Keratinocyte (primary cell): ENCODE data around the gene PCBP2. TPM values are rescaled to one million over a fixed set of nuclear protein-coding genes. Genes with fewer than 3 reads are reported as not detected.
"Not testable (repeated sequence)": the region's sequence is repeated elsewhere in the genome, so short reads cannot be mapped to it uniquely, and the experiment has no call there.

ENCODE experiments used
- DNase-seq: peaks from one replicate; pipeline ENCODE4 v3.0.0-alpha.2; 2011; ENCODE audit warnings: low read depth, missing footprints, low spot score
- FAIRE-seq: peaks from 2 replicates; lab custom pipeline; 2011; peaks lifted over from hg19 to GRCh38; lab: Jason Lieb, UNC
- H2AFZ ChIP-seq: 2 replicates; pipeline ENCODE4 v1.6.0; 2012; ENCODE audit warnings: low read length, control low read depth, inconsistent platforms; ENCODE audit not compliant: control insufficient read depth
- H3K27ac ChIP-seq: 2 replicates; pipeline ENCODE4 v1.5.1; 2011; ENCODE audit warnings: low read length; ENCODE audit not compliant: control insufficient read depth, insufficient read depth
- H3K27me3 ChIP-seq: 3 replicates; pipeline ENCODE4 v1.6.0; 2011; ENCODE audit warnings: low read length; ENCODE audit not compliant: control insufficient read depth, insufficient read depth; ENCODE audit errors: extremely low read depth
- H3K36me3 ChIP-seq, 2 experiments: 2 replicates in 1 of 2; 3 replicates in 1 of 2; pipeline ENCODE4 v1.5.1; 2011; ENCODE audit warnings: low read length in 2 of 2, mild to moderate bottlenecking in 1 of 2; ENCODE audit not compliant: control insufficient read depth in 2 of 2, insufficient read depth in 2 of 2; ENCODE audit errors: extremely low read depth in 1 of 2
- H3K4me1 ChIP-seq: 3 replicates; pipeline ENCODE4 v1.5.1; 2011; ENCODE audit warnings: low read length; ENCODE audit not compliant: control insufficient read depth, insufficient read depth; ENCODE audit errors: extremely low read depth
- H3K4me2 ChIP-seq: 3 replicates; pipeline ENCODE4 v1.6.0; 2011; ENCODE audit warnings: low read depth, low read length; ENCODE audit not compliant: control insufficient read depth, insufficient read depth; ENCODE audit errors: extremely low read depth
- H3K4me3 ChIP-seq, 3 experiments: fragments of 200-600 bp in 1 of 3; sonication (generic) in 1 of 3; 2 replicates in 2 of 3; 3 replicates in 1 of 3; pipeline ENCODE4 v1.5.1; 2011 to 2016; ENCODE audit warnings: low read length in 3 of 3, mild to moderate bottlenecking in 3 of 3, control low read depth in 2 of 3, inconsistent platforms in 1 of 3, low read depth in 1 of 3, mixed read lengths in 1 of 3, mixed run types in 1 of 3, moderate library complexity in 1 of 3; ENCODE audit not compliant: control insufficient read depth in 2 of 3, insufficient read depth in 2 of 3; ENCODE audit errors: extremely low read depth in 1 of 3
- H3K79me2 ChIP-seq: 2 replicates; pipeline ENCODE4 v1.6.0; 2012; ENCODE audit warnings: low read length; ENCODE audit not compliant: control insufficient read depth, insufficient read depth
- H3K9ac ChIP-seq: 3 replicates; pipeline ENCODE4 v1.6.0; 2011; ENCODE audit warnings: low read length; ENCODE audit not compliant: control insufficient read depth, insufficient read depth; ENCODE audit errors: extremely low read depth
- H3K9me1 ChIP-seq: 3 replicates; pipeline ENCODE4 v1.6.0; 2011; ENCODE audit warnings: low read length; ENCODE audit not compliant: control insufficient read depth, insufficient read depth; ENCODE audit errors: extremely low read depth
- H3K9me3 ChIP-seq: 2 replicates; pipeline ENCODE4 v1.5.1; 2012; ENCODE audit warnings: low read depth, low read length; ENCODE audit not compliant: control insufficient read depth
- H4K20me1 ChIP-seq: 3 replicates; pipeline ENCODE4 v1.6.0; 2011; ENCODE audit warnings: low read length; ENCODE audit not compliant: control insufficient read depth, insufficient read depth; ENCODE audit errors: extremely low read depth
- EZH2 ChIP-seq: IDR thresholded peaks from one replicate; pipeline ENCODE4 v1.6.1; 2012; ENCODE audit warnings: inconsistent platforms, mild to moderate bottlenecking, low read length, moderate library complexity
- dilution Hi-C: fragments of 300-500 bp; cut with MboI; formaldehyde crosslinking; loops from one replicate; pipeline ENCODE4 v1.7.0; 2020; ENCODE audit warnings: low sequenced_read_pairs; ENCODE audit not compliant: extremely low pct_ligation_motif_present
- polyA plus RNA-seq, 5 experiments: library from polyadenylated mRNA; depleted of rRNA in 3 of 5; stranded (reverse) in 3 of 5; stranded (forward) in 1 of 5; unstranded in 1 of 5; fragments of >200 nt; gene quantifications; 1 replicate in 1 of 5; 2 replicates in 3 of 5; 3 replicates in 1 of 5; pipeline versions ENCODE4 v1.2.1 to v1.2.3, GENCODE V29; 2011 to 2012; ENCODE audit warnings: missing spikeins in 2 of 5, low read depth in 1 of 5, low replicate concordance in 1 of 5
- TF ChIP-seq, protein P1 (sequence below), 3 experiments: IDR thresholded peaks in 1 of 3; conservative IDR thresholded peaks in 1 of 3; optimal IDR thresholded peaks in 1 of 3; 2 replicates in 2 of 3; 3 replicates in 1 of 3; pipeline versions ENCODE3 to v1.5.1; 2011; ENCODE audit warnings: low read length in 3 of 3, mild to moderate bottlenecking in 3 of 3, moderate library complexity in 2 of 3, control low read depth in 1 of 3, inconsistent platforms in 1 of 3; ENCODE audit not compliant: insufficient read depth in 2 of 3; ENCODE audit errors: extremely low read depth in 1 of 3

Gene PCBP2
- polyA plus RNA-seq, 1 donor (not counting 4 experiments of a cell fraction or from before 2014, with no cell fraction given) = 238 TPM

DNA sequence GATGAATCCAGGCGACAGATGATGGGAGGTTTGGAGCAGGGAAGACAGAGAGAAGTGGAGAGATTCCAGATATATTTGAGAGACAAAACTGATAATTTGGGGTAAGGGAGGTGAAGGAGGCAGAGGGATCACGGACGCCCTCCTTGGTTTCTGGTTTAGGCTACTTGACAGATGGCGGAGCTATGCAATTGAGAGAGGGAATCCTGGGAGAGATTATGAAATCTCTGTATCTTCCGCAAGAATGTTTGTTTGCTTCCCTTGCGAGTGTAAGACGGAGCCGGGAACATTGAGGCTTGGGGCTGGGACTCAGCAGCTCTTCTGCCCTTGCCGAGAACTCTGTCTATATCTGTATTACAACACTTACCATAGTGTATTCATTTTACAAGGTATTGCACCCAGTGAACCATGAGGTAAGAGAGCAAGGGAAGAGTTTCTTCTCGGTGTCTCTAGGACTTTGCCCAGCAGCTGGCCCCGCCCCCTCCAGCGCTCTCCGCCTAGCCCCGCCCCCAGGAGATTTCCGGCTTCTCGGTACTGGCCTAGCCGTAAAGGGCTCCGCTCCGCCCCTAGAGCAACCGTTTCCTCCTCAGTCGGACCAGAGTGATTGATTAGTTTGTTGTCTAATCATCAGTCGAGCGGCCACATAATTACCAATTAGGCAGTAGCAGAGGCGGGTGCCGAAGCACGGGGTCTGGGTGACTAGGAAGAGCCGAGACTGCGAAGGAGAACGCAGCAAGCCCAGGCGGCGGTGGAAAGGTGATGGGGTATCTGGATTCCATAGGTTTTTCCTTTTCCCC, 10.7 kb upstream of the PCBP2 start, which contains the start of gene PRR13:
PRR13 (plus strand) TSS at position 695 of the 794 bp plus-strand sequence. CDS start 981 bp downstream, outside the sequence.
- FAIRE-seq = peak; percentile 13
- H2AFZ ChIP-seq = peak within 1 kb of the TSS; percentile 94

DNA sequence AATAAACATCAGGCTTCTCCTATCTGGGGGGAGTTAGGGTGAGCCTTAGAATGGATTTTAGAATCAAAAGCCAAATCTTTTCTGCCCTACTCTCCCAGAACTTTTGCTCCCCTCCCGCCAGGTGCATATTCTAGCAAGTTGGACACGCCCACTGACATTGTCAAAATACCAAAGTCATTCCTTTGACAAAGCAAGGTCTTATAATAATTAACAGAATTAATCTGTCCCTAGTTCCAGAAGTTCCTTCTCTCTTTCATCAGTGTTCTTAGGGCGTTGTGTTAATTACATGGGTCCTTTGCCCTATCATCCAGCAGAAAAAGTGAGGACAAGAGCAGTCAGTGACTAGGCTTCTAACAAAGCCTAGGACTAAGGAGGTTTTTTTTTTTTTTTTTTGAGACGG, 7.9 kb upstream of the PCBP2 start:
- FAIRE-seq (no peak), DNase-seq (no peak)
- Histone ChIP-seq H3K4me3 (no peak overlapping the region), H4K20me1 (no peaks in the 10 kb centered on the region), H3K4me1 (peaks cover 13% of the 10 kb centered on the region), H3K27me3 (no peaks in the 10 kb centered on the region), H3K9me3 (no peaks in the 10 kb centered on the region), H3K27ac (no peak overlapping the region), H2AFZ (no peak overlapping the region), H3K36me3 (peaks cover 16 to 21% of the 10 kb centered on the region in 2 experiments), H3K9ac (no peak overlapping the region), H3K9me1 (peaks cover 2% of the 10 kb centered on the region), H3K4me2 (no peak overlapping the region), H3K79me2 (peaks cover 26% of the 10 kb centered on the region)
- dilution Hi-C loops = no loop called here
- TF ChIP-seq, protein P1, sequence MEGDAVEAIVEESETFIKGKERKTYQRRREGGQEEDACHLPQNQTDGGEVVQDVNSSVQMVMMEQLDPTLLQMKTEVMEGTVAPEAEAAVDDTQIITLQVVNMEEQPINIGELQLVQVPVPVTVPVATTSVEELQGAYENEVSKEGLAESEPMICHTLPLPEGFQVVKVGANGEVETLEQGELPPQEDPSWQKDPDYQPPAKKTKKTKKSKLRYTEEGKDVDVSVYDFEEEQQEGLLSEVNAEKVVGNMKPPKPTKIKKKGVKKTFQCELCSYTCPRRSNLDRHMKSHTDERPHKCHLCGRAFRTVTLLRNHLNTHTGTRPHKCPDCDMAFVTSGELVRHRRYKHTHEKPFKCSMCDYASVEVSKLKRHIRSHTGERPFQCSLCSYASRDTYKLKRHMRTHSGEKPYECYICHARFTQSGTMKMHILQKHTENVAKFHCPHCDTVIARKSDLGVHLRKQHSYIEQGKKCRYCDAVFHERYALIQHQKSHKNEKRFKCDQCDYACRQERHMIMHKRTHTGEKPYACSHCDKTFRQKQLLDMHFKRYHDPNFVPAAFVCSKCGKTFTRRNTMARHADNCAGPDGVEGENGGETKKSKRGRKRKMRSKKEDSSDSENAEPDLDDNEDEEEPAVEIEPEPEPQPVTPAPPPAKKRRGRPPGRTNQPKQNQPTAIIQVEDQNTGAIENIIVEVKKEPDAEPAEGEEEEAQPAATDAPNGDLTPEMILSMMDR (optimal IDR thresholded peaks at IDR 0.05 in 1 of 3, IDR thresholded peaks at IDR 0.05 in 1 of 3, conservative IDR thresholded peaks at IDR 0.05 in 1 of 3; ENCODE audit: extremely low read depth in 1 of 3, insufficient read depth in 2 of 3, low read length in 3 of 3) = no peak
- TF ChIP-seq EZH2 = no peak

More for the DNA sequence above, 10.7 kb upstream of the PCBP2 start, which contains the start of gene PRR13:
- H3K27me3 ChIP-seq = no peaks in the 10 kb centered on the region
- dilution Hi-C loops = no loop called here
- H4K20me1 ChIP-seq = no peaks in the 10 kb centered on the region
- peak within 1 kb of the TSS; percentile 93 for H3K9ac ChIP-seq
- H3K79me2 ChIP-seq = peaks cover 26% of the 10 kb centered on the region
- DNase-seq = peak; percentile 75
- H3K4me1 ChIP-seq = peaks cover 13% of the 10 kb centered on the region
- H3K27ac ChIP-seq = peak within 1 kb of the TSS; percentile 92
- peak within 1 kb of the TSS; percentile 84 to 100 (median 99) for H3K4me3 ChIP-seq
- H3K9me3 ChIP-seq = no peaks in the 10 kb centered on the region
- H3K4me2 ChIP-seq = peak within 1 kb of the TSS; percentile 99
- H3K9me1 ChIP-seq = peaks cover 2% of the 10 kb centered on the region
- TF ChIP-seq EZH2 = no peak
- TF ChIP-seq, protein P1 (optimal IDR thresholded peaks at IDR 0.05 in 1 of 3, IDR thresholded peaks at IDR 0.05 in 1 of 3, conservative IDR thresholded peaks at IDR 0.05 in 1 of 3; ENCODE audit: extremely low read depth in 1 of 3, insufficient read depth in 2 of 3, low read length in 3 of 3) = no peak
- H3K36me3 ChIP-seq = peaks cover 7 to 11% of the 10 kb centered on the region in 2 experiments

- FAIRE-seq, dilution Hi-C loops: not testable (repeated sequence)
- H3K4me1 ChIP-seq = peaks cover 13% of the 10 kb centered on the region
Observed at GRCh38 chr12:53444593-53445325, 7.1 kb upstream of the PCBP2 start.

More at GRCh38 chr12:53444593-53445325, 7.1 kb upstream of the PCBP2 start:
- not testable (repeated sequence) for H3K4me3 ChIP-seq, DNase-seq, H3K9me1 ChIP-seq, H3K9me3 ChIP-seq, H3K27ac ChIP-seq, H4K20me1 ChIP-seq, H3K9ac ChIP-seq, H2AFZ ChIP-seq, H3K4me2 ChIP-seq, H3K27me3 ChIP-seq
- peaks cover 16 to 21% of the 10 kb centered on the region in 2 experiments for H3K36me3 ChIP-seq
- H3K79me2 ChIP-seq = peaks cover 26% of the 10 kb centered on the region
